GM21381 (cell line): Measurements from ENCODE around the gene FAM111A.

Experiments
- ATAC-seq: cut with Tn5 transposase; IDR thresholded peaks from one replicate; pipeline ENCODE4 v1.9.1; 2021; ENCODE audit warnings: mild to moderate bottlenecking, moderate library complexity; ENCODE audit not compliant: unreplicated experiment

The FAM111A gene

DNA sequence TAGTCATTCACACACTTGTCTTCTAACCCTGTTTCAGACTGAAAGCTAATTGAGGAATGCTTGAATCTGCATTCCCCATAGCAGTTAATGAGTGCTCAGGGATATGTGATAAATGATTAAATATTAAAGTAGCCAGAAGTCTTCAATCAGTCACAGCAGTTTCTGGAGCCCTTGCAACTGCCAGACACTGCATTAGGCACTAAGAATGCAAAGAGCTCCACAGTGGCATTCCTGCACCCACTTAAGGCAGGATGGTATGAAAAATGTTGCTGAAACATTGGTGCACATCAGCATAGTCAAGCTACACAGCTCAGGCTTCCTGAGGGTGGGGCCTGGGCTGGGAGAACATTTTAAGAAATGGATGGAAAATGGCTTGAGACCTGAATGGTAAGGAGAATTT, 35.7 kb downstream of the FAM111A start:
- no peak for ATAC-seq

DNA sequence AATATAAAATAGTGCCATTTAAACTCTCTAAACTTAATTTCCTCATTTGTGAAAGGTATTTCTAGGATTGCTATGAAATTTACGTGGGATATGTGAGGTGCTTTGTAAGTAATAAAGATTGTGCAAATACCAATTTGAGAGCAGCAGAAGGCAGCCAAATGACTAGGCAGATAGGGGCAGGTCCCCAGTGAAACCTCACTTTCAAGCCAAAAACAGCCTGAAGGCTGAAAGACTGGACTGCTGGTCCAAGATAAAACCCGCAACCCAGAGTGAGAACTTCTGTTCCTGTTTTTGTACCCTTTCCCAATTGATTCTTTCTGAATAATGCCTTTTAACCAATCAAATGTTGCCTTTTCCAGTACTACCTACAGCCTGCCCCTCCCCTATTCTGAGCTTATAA, 36.5 kb downstream of the FAM111A start:
- no peak for ATAC-seq

DNA sequence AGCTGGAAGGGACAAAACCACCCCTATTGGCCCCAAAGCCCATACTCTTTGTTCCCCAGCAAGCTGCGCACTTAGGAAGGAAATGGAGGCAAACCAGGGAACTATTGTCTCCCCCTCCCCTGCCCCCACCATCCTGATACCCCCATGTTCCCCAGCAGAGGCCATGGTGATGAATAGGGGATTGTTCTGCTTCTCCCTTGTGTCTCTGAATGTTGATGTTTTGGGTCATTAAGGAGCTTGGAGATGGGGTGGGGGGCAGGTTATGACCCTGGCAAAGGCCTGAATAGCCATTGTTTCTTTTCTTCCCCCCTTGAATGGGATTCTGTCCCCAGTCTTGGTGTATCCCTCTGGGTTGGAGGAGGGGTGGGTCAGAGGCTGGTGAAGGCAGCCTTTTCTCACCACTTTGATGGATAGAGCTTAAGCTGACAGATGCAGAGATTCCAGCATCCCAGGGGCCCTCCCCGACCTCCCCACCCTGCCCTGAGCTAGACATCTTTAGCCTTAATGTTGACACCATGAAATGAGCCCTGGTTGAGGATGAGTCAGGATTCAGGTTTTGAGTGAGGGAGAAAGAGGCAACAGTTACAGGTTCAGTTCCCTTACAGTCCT, 37.6 kb downstream of the FAM111A start:
- no peak for ATAC-seq

DNA sequence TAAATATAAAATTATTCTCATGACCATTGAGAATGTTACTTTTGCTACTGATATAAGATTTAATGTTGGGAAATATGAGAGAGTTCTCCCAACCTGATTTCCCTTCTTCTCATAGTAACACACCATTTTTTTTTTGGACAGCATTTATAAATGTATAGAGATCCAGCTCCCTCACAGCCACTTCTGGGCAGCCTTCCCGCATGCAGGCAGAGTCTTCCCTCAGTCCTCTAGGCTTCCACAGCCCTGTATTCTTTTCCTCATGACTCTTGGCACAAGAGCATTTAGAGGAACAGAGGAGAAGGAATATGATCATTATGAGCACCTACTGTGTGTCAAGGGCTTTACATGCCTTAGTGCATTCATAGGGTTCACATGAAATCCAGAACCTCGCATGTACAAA, 38.3 kb downstream of the FAM111A start:
- no peak for ATAC-seq

DNA sequence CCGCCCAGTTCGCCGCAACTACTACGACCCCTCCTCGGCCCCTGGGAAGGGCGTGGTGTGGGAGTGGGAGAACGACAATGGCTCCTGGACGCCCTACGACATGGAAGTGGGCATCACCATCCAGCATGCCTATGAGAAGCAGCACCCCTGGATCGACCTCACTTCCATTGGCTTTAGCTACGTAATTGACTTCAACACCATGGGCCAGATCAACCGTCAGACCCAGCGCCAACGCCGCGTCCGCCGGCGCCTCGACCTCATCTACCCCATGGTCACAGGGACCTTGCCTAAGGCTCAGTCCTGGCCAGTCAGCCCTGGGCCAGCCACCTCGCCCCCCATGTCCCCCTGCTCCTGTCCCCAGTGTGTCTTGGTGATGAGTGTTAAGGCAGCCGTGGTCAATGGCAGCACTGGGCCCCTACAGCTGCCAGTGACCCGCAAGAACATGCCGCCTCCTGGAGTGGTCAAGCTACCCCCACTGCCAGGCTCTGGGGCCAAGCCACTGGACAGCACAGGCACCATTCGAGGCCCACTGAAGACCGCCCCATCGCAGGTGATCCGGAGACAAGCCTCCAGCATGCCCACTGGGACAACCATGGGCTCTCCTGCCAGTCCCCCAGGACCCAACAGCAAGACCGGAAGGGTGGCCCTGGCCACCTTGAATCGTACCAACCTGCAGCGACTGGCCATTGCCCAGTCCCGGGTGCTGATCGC, 39.2 kb downstream of the FAM111A start:
- no peak for ATAC-seq

DNA sequence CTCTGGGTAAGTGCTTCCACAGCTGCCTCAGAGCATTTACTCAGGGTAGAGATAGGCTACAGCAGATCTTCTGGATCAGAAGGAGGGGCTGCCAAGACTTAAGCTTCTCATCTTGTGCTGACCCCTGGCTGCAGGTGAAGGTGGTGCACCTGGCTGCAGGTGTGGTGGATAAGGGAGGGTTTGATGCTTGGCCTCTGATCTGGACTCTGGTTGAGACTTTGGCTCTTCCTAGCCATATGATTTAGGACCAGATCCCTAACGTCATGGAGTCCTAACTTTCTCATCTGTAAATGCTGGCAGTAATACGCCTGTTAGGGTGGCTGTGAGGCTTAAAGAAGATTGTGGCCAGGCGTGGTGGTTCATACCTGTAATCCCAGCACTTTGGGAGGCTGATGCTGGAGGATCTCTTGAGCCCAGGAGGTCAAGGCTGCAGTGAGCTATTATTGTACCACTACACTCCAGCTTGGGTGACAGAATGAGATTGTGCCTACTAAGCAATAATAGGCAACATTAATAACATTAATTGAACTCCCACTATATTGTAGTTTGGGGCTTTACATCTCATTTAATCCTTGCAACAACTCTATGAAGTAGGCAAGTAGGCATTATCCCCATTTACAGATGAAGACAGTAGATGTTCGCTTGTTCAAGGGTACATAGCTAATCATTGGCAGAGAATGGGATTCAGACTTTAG, 39.9 kb downstream of the FAM111A start:
- no peak for ATAC-seq

DNA sequence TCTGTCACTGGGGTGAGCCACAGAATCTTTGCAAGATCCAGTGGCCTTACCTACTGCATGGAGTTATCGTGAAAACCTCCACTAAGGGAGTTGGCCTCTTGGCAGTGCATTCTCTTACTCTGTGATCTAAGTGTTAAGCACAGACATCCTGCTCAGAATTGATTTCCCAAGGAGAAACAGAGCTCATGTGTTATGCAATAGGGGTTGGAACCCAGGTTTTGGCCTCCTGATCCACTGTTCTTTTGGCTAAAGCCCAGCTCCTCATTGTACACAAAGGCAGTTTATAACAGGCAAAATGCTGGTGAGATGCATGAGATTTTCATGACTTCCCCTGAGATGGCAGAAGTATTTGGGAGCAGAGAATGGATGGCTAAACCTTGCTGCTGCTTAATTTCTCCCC, 41.1 kb downstream of the FAM111A start:
- no peak for ATAC-seq

DNA sequence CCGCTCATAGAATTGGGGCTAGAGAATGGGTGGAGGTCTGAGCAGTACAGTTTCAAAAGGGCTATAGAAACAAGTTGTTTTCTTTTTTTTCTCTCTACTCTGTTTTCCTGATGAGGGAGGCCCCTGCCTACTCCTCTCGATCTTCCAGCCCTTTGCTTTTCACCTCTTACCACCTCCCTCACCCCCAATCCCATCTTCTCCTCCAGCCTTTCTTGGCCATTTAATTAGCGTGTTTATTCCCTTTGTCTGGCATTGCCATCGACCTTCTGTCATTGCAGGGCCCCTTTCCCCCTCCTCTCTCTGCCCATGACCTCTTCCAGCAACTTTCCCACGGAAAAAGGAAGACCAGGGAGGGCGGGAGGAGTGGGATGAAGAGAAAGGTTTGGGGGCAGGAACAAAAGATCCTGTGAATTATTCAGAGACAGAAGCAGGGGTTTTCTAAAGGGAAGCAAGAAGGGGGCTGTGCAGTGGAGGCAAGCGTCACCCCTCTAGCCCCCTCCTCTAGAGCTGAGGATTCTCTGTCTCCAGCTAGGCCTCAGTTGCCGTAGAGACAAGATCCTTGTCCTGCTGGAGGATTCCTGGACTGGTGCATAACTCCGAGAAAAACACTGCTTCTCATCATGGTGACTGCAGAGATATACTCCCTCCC, 42.2 kb downstream of the FAM111A start:
- ATAC-seq, result no peak

DNA sequence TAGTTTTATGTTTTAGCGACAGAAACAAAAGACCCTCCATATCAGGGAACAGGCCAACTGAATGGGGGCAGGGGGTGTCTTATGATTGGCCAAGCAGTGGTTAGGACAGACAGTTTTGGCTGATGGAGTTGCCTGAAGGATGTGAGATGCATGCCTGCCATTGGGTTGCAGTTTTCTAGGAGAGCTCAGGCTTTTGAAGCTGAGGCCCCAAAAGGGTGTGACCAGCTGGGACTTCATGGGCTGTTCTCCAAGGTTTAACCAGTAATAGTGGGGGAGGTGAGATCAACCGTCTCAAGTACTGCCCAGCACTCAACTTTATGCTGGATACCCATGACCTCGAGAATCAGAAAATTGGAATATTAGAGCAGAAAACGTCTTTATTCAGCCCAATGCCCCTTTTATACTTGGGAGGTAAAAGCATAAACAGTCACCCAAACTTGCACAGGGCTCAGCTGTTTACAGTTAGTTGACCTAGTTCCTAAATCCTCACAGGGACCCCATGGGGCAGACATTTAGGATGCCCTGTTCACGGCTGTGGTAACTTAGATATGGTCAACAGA, 42.8 kb downstream of the FAM111A start:
- no peak for ATAC-seq

DNA sequence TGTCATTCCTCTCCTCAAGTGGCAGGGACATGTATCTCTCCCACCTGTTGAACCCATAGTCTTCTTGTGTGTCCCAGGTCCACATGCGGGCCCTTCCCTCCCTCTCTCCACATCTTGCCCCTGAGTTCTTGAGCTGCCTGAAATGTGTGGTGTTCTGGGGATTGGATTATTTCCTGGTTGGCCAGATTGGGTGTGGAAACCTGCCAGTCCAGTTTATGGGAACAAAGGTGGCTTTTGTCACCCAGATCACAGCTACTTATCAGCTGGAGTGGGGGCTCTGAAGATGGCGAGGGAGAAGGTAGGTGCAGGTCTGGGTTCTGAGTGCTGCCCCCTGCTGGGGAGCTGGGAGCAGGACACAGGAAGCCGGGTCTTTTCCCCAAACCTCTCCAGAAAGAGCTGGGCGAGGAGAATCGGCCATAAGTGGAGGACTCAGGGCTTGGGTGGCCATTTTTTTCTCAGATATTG, 43.5 kb downstream of the FAM111A start:
- ATAC-seq, result no peak

DNA sequence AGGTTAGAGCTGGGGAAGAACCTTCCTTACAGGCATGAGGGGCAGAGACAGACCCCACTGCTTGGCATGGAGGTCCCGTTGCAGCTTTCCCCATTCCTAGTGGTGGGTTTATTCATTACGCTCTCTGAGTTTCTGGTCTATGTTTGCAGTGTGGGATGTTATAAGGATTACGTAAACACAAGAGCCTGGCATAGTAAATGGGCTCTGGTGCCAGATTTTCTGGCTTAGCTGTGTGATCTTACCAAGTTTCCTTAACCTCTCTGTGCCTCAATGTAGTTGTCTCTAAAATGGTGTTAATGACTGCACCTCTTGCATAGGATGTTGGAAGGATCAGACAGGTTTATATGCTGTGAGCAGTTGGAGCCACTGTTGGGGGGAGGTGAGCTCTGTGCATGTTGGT, 44.4 kb downstream of the FAM111A start:
- no peak for ATAC-seq

DNA sequence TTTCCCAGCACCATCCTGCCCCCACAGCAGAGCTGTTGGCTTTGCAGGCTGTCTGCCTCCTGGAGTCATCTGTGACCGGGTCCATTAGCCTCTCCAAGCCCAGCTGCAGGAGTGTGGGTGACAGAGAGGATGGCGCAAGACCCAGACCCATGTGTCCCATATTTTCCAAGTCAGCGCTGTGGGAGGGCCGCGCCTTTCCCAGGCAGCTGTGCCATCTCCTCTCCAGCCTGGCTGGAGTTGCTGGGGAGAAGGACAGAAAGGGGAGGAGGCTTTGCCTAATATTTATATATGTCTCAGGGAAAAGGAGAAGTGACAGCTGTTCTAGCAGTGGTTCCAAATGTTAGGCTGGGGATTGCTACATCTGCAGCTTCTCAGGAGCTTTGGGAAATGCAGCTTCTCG, 44.9 kb downstream of the FAM111A start:
- no peak for ATAC-seq

DNA sequence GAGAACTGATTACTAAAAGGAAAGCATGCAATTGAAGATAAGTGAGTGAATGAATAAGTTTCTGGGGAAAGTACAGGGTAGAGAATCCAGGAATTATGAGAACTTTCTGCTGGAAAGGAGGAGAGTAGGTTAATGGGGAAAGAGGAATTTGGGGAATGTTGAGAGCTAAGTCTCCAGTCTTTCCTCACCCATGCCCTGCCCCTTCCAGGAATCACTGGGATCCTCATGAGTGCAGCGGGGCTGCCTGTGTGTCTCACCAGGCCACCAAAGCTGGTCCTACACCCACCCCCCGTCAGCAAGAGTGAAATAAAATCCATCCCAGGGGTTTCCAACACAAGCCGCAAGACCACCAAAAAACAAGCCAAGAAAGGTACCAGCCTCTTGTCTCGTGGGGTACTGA, 46.3 kb downstream of the FAM111A start:
- no peak for ATAC-seq

DNA sequence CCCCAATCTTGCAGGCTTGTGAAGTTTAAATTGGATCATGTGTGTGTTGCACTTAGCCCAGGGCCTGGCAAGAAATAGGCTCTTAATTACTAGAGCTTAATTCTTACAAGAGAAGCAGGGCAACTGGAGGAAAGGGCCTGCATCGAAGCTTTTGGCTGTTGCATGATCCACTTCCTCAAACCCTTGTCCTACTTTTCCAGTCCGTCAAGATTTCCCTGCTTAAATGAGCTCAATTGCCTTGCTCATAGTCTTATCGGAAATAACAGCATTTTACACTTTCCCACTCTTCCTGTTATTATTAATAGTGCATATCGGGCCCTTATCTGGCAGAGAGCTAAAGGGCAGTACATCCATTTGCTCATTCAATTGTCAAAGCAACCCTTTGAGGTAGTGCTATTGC, 47.3 kb downstream of the FAM111A start:
- no peak for ATAC-seq

DNA sequence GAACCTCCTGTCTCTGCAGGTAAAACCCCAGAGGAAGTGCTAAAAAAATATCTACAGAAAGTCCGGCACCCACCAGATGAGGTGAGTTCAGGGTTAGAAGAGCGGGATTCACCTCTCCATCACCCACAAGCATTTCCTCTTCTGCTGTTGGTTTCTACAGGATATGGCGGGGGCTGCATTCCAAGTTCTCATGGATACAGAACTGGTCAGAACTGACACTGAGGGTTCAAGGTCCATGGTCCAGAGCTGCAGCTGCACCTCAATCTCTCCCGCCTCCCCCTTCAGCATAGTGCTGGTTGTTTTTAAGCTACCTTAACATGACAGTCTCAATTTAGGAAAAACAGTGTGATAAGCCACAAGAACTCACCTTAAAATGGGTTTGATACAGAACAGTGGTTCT, 48.4 kb downstream of the FAM111A start:
- no peak for ATAC-seq

DNA sequence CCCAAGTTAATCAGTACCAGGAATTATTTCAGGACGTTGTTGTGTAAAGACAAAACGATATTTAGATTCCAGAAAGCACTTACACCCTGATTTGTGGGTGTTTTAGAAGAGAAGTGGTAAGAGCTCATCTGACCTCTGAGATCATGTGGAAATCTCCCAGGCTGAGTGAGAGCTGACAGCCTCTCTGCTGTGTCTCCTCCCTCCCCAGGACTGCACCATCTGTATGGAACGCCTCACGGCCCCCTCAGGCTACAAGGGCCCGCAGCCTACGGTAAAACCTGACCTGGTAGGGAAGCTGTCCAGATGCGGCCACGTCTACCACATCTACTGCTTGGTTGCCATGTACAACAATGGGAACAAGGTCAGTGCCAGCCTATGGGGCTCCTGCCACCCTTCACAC, 49.2 kb downstream of the FAM111A start:
- ATAC-seq, result no peak

DNA sequence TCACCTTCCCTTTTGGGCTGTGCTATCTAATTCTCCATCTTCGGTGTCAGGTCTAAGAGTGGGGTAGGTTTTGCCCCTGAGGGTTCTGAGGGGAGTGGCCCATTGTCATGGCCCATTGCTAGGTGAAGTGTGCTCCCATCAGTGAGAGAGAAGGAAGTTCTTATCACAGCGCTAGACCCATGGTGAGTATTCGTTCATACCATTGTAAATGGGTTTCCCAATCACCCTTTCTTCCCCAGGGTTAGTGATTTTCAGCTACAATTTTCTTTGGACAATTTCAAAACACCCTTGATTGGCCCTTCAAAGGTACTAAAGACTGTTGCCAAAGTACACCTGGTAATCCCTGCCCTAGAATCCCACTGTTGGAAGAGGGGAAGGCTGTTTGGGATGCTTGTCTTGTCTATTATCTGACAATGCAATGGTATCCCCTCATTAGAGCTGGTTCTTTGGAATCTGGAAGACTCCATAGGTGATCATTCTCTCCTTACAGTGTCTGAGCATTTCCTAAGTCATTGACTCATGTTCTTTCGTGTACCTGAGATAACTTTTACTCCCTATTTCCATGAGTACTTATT, 49.9 kb downstream of the FAM111A start:
- ATAC-seq, result no peak

DNA sequence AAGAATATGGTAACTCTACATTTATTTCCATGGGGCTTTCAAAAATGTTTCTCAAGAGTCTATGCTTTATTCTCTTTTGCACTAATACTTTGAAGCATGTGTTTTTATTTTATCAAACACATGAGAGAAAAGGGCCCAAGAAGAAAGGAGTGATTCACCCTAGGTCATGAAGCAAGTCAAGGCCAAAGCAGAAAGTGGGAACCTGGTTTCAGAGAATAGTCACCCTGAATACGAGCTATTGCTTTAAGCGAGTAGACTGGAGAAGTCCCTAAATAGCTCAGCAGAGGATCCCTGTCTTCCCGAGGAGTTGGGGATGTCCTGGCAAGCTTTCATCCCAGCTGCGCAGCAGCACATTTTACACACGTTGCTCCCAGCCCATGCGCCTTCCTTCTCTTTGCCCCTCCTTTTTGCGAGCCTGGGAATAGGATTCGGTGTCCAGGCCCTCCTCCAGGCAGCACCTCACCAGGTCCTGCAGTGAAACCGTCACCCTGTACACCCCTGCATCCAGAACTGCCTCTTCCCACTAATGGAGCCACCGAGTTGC, 51.0 kb downstream of the FAM111A start:
- ATAC-seq, result no peak

DNA sequence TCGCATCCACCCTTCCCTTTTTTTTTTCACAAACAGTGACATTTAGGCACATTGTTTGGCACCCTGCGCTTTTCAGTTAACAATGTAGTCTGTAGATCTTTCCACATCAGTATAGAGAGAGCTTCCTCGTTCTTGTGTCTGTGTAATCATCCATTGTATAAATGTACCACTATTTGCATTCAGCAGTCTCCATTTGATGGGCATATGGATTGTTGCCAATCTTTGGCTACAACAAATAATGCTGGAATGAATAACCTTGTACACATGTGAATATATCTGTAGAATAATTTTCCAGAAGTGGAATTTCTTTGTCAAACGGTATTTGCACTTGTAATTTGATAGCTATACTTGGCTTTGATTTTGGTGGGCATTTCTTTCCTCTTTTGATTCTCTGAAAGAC, 52.9 kb downstream of the FAM111A start:
- ATAC-seq, result no peak

DNA sequence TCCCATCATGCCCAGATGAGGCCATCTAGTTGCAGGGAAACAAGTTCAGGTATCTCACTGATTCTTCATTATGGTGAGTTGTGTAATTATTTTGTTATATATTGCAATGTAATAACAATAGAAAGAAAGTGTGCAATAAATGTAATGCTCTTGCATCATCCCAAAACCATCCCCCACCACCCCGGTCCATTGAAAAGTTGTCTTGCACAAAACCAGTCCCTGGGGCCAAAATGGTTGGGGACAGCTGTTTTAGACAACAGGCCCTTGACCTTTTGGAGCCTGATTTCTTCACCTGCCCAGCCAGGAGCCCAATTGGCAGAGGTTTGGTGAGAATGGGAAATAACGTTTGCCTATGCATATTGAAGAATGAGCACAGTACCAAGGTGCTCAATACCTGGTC, 54.1 kb downstream of the FAM111A start:
- no peak for ATAC-seq

DNA sequence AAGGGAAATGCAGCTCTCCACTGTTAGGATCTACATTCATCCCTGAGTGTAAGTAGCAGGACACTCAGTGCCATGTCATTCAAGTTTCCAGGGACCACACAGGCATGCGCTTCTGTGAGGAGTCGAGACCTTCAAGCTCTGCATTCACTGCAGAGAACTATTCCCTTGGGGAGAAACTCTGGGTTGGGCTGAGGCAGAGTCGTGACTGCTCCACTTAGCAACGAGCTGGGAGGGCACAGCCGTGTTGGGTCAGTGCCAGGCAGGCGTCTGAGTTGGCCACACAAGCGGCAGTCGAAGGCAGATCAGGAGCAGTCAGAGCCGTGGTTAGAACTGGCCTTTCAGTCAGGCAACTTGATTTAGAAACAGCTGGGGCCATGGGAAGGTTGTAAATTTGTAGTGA, 55.3 kb downstream of the FAM111A start:
- no peak for ATAC-seq
